Measurements from ENCODE around the gene C9. TPM values are rescaled to one million over a fixed set of nuclear protein-coding genes. Genes with fewer than 3 reads are reported as not detected.
"Not testable (repeated sequence)": the region's sequence is repeated elsewhere in the genome, so short reads cannot be mapped to it uniquely, and the experiment has no call there.

C9 gene
- total and polyA plus RNA-seq, 5 donors: 0.70 TPM; not detected in 4

DNA sequence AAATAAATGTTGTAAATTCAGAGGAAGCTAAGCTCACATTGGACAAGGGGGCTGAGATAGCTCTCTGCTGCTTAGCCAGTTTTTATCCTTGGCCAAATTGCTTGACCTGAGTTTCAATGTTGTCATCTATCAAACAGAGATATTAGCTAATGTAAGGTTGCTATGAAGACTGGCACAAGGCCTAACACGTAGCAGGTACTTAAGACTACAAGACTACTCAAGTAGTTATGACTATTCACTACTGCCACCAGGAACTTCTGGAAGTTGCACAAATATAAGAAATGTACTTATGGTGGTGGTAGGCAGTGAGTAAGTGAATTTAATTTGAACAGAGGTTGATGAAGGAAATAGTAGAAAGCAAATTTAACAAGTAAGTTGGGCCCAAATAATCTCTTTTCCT is 127.6 kb downstream of the C9 start:
- 74% methylated on average over 1 of the region's 1 CpG for WGBS
- H3K27me3 ChIP-seq (ENCODE audit: control insufficient read depth, insufficient read depth): no peaks in the 10 kb centered on the region

DNA sequence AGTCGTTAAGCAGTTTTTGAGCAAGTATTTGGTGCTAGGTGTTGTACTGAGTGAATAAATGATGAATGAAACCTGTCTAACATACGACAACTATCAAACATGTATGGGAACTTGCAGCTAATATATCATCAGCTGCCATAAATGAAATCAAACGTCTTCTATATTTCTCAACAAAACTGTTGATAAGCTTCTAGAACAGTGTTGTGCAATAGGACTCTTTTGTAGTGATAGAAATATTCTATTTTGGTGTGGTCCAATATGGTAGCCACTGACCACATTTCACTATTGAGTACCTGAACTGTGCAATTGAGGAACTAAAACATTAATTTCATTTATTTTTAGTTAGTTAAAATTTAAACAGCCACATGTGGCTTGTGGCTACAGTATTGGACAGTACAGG is 128.6 kb downstream of the C9 start:
- Histone ChIP-seq H3K27ac (ENCODE audit: low read length) (no peak overlapping the region), H3K27me3 (ENCODE audit: control insufficient read depth, insufficient read depth) (no peaks in the 10 kb centered on the region), H3K4me1 (ENCODE audit: control insufficient read depth, insufficient read depth, low read length) (no peaks in the 10 kb centered on the region), H3K9me3 (ENCODE audit: control insufficient read depth, low read length) (no peaks in the 10 kb centered on the region), H3K4me3 (ENCODE audit: low read length) (no peak overlapping the region)
- DNase-seq: no peak
- no peak for ATAC-seq
- WGBS: 60% methylated on average over 3 of the region's 3 CpGs
- intact Hi-C loops (cut with DNase I): no loop called here

More for the DNA sequence above, 127.6 kb downstream of the C9 start:
- intact Hi-C loops (cut with DNase I): no loop called here
- Histone ChIP-seq H3K4me3 (ENCODE audit: low read length) (no peak overlapping the region), H3K9me3 (ENCODE audit: control insufficient read depth, low read length) (peaks cover 4% of the 10 kb centered on the region), H3K27ac (ENCODE audit: low read length) (no peak overlapping the region), H3K4me1 (ENCODE audit: control insufficient read depth, insufficient read depth, low read length) (no peaks in the 10 kb centered on the region)
- no peak for DNase-seq
- no peak for ATAC-seq

DNA sequence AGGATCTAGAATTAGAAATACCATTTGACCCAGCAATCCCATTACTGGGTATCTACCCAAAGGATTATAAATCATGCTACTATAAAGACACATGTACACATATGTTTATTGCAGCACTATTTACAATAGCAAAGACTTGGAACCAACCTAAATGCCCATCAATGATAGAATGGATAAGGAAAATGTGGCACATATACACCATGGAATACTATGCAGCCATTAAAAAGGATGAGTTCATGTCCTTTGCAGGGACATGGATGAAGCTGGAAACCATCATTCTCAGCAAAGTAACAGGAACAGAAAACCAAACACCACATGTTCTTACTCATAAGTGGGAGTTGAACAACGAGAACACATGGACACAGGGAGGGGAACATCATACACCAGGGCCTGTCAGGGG is 129.8 kb downstream of the C9 start:
- WGBS: 79% methylated on average over 1 of the region's 1 CpG
- H3K4me1 ChIP-seq (ENCODE audit: control insufficient read depth, insufficient read depth, low read length); intact Hi-C loops (cut with DNase I); H3K9me3 ChIP-seq (ENCODE audit: control insufficient read depth, low read length); H3K4me3 ChIP-seq (ENCODE audit: low read length); H3K27me3 ChIP-seq (ENCODE audit: control insufficient read depth, insufficient read depth); DNase-seq; ATAC-seq; H3K27ac ChIP-seq (ENCODE audit: low read length): not testable (repeated sequence)

Other genes starting within 250 kb of the C9 start
- 1 to 10 TPM; 5.7 to 9.5 (median 7.3) TPM for gene FYB1, start 144.9 kb downstream of the C9 start, total RNA-seq
- 0.66 TPM for gene FYB1, start 144.9 kb downstream of the C9 start, polyA plus RNA-seq
- gene DAB2, start 60.5 kb upstream of the C9 start, total RNA-seq: 10 to 100 TPM; 21.8 to 27.8 (median 24.6) TPM
- 6.5 TPM for gene DAB2, start 60.5 kb upstream of the C9 start, polyA plus RNA-seq

Data from right cardiac atrium (tissue), 5 donors.